ENCODE data around the gene ECI1.
A peak's percentile ranks its signal among the peaks of the same experiment; 100 is the strongest.

Gene ECI1

GRCh38 chr16:2233046-2233775 lies 18.2 kb downstream of the ECI1 start:
- no peak for DNase-seq (ENCODE audit: low read depth)

GRCh38 chr16:2232094-2232990 lies 19.0 kb downstream of the ECI1 start:
- no peak for DNase-seq (ENCODE audit: low read depth)

- no peak for DNase-seq (ENCODE audit: low read depth)
These were observed 20.1 kb downstream of the ECI1 start for GRCh38 chr16:2231016-2231931.

- DNase-seq (ENCODE audit: low read depth): no peak
These were observed 21.0 kb downstream of the ECI1 start for GRCh38 chr16:2230376-2230775.

- no peak for DNase-seq (ENCODE audit: low read depth)
These were observed 21.6 kb downstream of the ECI1 start for GRCh38 chr16:2229632-2230250.

GRCh38 chr16:2229091-2229490 lies 22.3 kb downstream of the ECI1 start:
- DNase-seq (ENCODE audit: low read depth): no peak

- DNase-seq (ENCODE audit: low read depth): no peak
These were observed 23.1 kb downstream of the ECI1 start for GRCh38 chr16:2228161-2228824.

GRCh38 chr16:2226918-2227317 lies 24.5 kb downstream of the ECI1 start:
- no peak for DNase-seq (ENCODE audit: low read depth)

GRCh38 chr16:2226245-2226793 lies 25.1 kb downstream of the ECI1 start:
- DNase-seq (ENCODE audit: low read depth): no peak

- no peak for DNase-seq (ENCODE audit: low read depth)
These were observed 27.4 kb downstream of the ECI1 start for GRCh38 chr16:2223942-2224486.

GRCh38 chr16:2223221-2223941 lies 28.0 kb downstream of the ECI1 start, which contains the start of gene E4F1:
E4F1 (plus strand) TSS chr16:2223591; CDS start chr16:2223614, 23 bp downstream.
- DNase-seq (ENCODE audit: low read depth): peak; percentile 97

- DNase-seq (ENCODE audit: low read depth): no peak
These were observed 35.1 kb downstream of the ECI1 start for GRCh38 chr16:2216330-2216729.

GRCh38 chr16:2214719-2214968 lies 36.7 kb downstream of the ECI1 start, which contains the start of gene PGP:
PGP (minus strand) TSS chr16:2214840; CDS start chr16:2214777, 63 bp downstream.
- no peak for DNase-seq (ENCODE audit: low read depth)

GRCh38 chr16:2213817-2214718 lies 37.3 kb downstream of the ECI1 start:
- DNase-seq (ENCODE audit: low read depth): no peak

- no peak for DNase-seq (ENCODE audit: low read depth)
These were observed 38.7 kb downstream of the ECI1 start for GRCh38 chr16:2212362-2213324.

- DNase-seq (ENCODE audit: low read depth): no peak
These were observed 39.5 kb downstream of the ECI1 start for GRCh38 chr16:2211923-2212347.
